SU-DHL-6 (cell line): ENCODE data around the gene KLF3.

Experiments used
- H2AFZ ChIP-seq: fragments of 200-600 bp; sonication (generic); 2 replicates; pipeline ENCODE4 v1.6.1; 2014; ENCODE audit warnings: low read depth, mild to moderate bottlenecking, moderate library complexity, mixed read lengths, antibody characterized with exemption, low read length; ENCODE audit not compliant: severe bottlenecking
- H3F3A ChIP-seq: fragments of 200-600 bp; shearing (Covaris generic); 2 replicates; pipeline ENCODE4 v1.6.0; 2016; ENCODE audit warnings: antibody characterized with exemption, mild to moderate bottlenecking; ENCODE audit not compliant: insufficient read depth
- H3K27ac ChIP-seq: fragments of 200-600 bp; sonication (generic); 2 replicates; pipeline ENCODE4 v1.5.1; 2016; ENCODE audit warnings: low read depth, mild to moderate bottlenecking, low read length, moderate library complexity, mixed read lengths
- H3K27me3 ChIP-seq: fragments of 200-600 bp; sonication (generic), shearing (Covaris generic); 2 replicates; pipeline ENCODE4 v1.6.0; 2014; ENCODE audit warnings: mild to moderate bottlenecking, low read length
- H3K36me3 ChIP-seq: fragments of 200-600 bp; sonication (generic); 2 replicates; pipeline ENCODE4 v1.6.1; 2014; ENCODE audit warnings: mild to moderate bottlenecking, low read length, mixed read lengths
- H3K4me2 ChIP-seq: fragments of 300-600, 200-600 bp; shearing (Covaris generic), sonication (generic); 2 replicates; pipeline ENCODE4 v1.6.0; 2014; ENCODE audit warnings: low read length, low read depth, mild to moderate bottlenecking; ENCODE audit not compliant: poor library complexity, severe bottlenecking
- H3K4me3 ChIP-seq: fragments of 200-600 bp; sonication (generic); 2 replicates; pipeline ENCODE4 v1.5.1; 2014; ENCODE audit warnings: antibody characterized with exemption, low read length, mild to moderate bottlenecking, mixed read lengths; ENCODE audit not compliant: insufficient read depth, poor library complexity, severe bottlenecking
- H3K79me2 ChIP-seq: fragments of 200-600 bp; sonication (generic); 2 replicates; pipeline ENCODE4 v1.6.1; 2014; ENCODE audit warnings: mild to moderate bottlenecking, low read length, moderate library complexity; ENCODE audit not compliant: insufficient read depth
- H3K9ac ChIP-seq: fragments of 200-600 bp; sonication (generic); 2 replicates; pipeline ENCODE4 v1.7.0; 2014; ENCODE audit warnings: mild to moderate bottlenecking, low read length
- H3K9me2 ChIP-seq: fragments of 200-600 bp; sonication (generic); replicated peaks from 2 replicates; pipeline ENCODE4 v1.6.1; 2014; ENCODE audit warnings: low read length; ENCODE audit not compliant: insufficient read depth
- H3K9me3 ChIP-seq: fragments of 200-600 bp; sonication (generic); 2 replicates; pipeline ENCODE4 v1.6.1; 2014; ENCODE audit warnings: low read length, mixed read lengths; ENCODE audit not compliant: insufficient read depth
- H4K20me1 ChIP-seq: fragments of 200-600 bp; sonication (generic); 2 replicates; pipeline ENCODE4 v1.6.1; 2014; ENCODE audit warnings: low read depth, mild to moderate bottlenecking, antibody characterized with exemption, low read length, moderate library complexity, mixed read lengths
- EZH2phosphoT487 ChIP-seq: fragments of 200-600 bp; sonication (generic), shearing (Covaris generic); conservative IDR thresholded peaks from 2 replicates; pipeline ENCODE4 v1.6.1; 2018; ENCODE audit warnings: mild to moderate bottlenecking, antibody characterized with exemption, low read length, moderate library complexity, mixed read lengths
- TF ChIP-seq, protein P1 (sequence below): fragments of 200-600 bp; sonication (generic); IDR thresholded peaks from one replicate; pipeline ENCODE4 v1.5.1; 2017; ENCODE audit warnings: antibody characterized with exemption, mild to moderate bottlenecking, low read length, moderate library complexity; ENCODE audit not compliant: insufficient read depth, poor library complexity, severe bottlenecking

The KLF3 gene

DNA sequence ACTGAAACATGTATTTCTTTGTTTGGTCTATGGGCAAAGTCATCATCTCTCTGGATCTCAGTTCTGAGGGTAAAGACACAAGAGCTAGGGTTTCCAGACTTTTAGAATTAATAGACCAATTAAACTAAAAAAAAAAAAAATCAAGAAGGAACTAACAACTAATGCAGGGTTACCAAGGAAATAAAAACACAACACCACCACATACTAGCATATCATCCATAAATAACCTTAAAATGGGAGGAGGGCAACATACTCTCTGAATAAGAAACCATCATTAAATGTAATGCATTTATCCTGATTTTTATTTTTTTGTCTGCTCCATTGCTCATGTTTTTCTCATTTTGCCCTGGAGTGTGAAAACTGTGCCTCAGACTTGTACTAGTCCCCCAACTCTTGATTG lies 33.5 kb upstream of the KLF3 start:
- Histone ChIP-seq H2AFZ (no peak overlapping the region), H3K9me2 (no peaks in the 10 kb centered on the region), H3K4me3 (no peak overlapping the region), H3K9me3 (no peaks in the 10 kb centered on the region), H4K20me1 (no peaks in the 10 kb centered on the region), H3K4me2 (no peak overlapping the region), H3K9ac (no peak overlapping the region), H3K27ac (no peak overlapping the region), H3F3A (no peaks in the 10 kb centered on the region), H3K79me2 (no peaks in the 10 kb centered on the region), H3K27me3 (no peaks in the 10 kb centered on the region), H3K36me3 (no peaks in the 10 kb centered on the region)
- no peak for TF ChIP-seq EZH2phosphoT487
- TF ChIP-seq, protein P1, sequence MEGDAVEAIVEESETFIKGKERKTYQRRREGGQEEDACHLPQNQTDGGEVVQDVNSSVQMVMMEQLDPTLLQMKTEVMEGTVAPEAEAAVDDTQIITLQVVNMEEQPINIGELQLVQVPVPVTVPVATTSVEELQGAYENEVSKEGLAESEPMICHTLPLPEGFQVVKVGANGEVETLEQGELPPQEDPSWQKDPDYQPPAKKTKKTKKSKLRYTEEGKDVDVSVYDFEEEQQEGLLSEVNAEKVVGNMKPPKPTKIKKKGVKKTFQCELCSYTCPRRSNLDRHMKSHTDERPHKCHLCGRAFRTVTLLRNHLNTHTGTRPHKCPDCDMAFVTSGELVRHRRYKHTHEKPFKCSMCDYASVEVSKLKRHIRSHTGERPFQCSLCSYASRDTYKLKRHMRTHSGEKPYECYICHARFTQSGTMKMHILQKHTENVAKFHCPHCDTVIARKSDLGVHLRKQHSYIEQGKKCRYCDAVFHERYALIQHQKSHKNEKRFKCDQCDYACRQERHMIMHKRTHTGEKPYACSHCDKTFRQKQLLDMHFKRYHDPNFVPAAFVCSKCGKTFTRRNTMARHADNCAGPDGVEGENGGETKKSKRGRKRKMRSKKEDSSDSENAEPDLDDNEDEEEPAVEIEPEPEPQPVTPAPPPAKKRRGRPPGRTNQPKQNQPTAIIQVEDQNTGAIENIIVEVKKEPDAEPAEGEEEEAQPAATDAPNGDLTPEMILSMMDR: no peak

DNA sequence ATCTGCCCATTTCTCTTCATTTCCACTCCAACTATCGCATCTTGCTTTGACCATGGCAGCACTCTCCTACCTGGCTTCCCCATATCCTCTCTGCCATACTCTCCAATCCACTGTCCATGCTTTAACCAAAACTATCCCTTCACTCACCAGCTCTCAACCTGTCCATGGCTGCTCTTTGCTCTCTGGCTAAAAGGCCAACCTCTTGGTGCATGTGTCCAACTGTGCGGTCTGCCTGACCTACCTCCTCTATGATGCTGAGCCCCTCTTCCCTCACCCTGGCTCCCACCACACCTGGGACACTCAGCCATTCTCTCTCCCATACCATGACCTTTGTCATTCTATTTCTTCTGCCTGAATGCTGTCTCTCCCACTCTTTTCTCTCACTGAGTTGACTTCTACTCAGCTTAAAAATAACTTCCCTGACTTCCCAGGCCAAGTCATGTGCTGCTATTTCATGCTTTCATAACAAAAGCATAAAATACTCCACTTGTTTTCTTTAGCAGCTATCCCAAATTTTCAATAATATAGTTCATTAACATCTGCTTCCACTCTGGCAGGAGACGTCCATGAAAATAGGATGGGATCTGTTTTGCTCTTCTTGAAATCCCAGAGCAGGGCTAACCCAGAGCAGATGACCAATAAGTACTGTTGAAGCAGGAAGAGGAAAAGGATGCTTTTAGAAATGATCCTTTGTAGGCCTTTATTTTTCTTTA lies 29.8 kb upstream of the KLF3 start:
- no peaks in the 10 kb centered on the region for H3F3A ChIP-seq
- no peaks in the 10 kb centered on the region for H3K36me3 ChIP-seq
- H3K27me3 ChIP-seq: 0 out of 2 replicates have a peak, but pooled peaks cover 5% of the 10 kb centered on the region
- H3K9ac ChIP-seq: no peak overlapping the region
- no peak overlapping the region for H3K27ac ChIP-seq
- H2AFZ ChIP-seq: no peak overlapping the region
- H3K9me3 ChIP-seq: no peaks in the 10 kb centered on the region
- no peak for TF ChIP-seq EZH2phosphoT487
- TF ChIP-seq, protein P1: no peak
- H4K20me1 ChIP-seq: no peaks in the 10 kb centered on the region
- no peaks in the 10 kb centered on the region for H3K79me2 ChIP-seq
- H3K4me2 ChIP-seq: no peak overlapping the region
- H3K4me3 ChIP-seq: no peak overlapping the region
- H3K9me2 ChIP-seq: no peaks in the 10 kb centered on the region

DNA sequence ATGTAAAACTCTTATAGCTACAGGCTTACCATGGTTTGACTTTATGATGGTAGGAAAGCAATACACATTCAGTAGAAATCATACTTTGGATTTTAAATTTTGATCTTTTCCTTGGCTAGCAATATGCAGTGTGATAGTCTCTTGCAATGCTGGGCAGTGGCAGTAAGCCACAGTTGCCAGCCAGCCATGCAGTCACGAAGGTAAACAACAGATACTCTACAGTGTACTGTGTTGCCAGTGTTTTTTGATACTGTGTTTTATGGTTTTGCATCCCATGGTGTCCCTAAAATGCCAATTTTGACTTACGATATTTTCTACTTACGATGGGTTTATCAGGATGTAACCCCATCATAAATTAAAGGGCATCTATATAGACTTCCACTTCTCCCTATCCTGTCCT lies 24.8 kb upstream of the KLF3 start:
- H3K4me3 ChIP-seq: no peak overlapping the region
- no peak overlapping the region for H3K4me2 ChIP-seq
- H4K20me1 ChIP-seq: no peaks in the 10 kb centered on the region
- H3K9me3 ChIP-seq: no peaks in the 10 kb centered on the region
- no peak overlapping the region for H3K9ac ChIP-seq
- no peaks in the 10 kb centered on the region for H3K79me2 ChIP-seq
- H3K36me3 ChIP-seq: no peaks in the 10 kb centered on the region
- H3K27ac ChIP-seq: no peak overlapping the region
- 0 out of 2 replicates have a peak, but pooled peaks cover 5% of the 10 kb centered on the region for H3K27me3 ChIP-seq
- TF ChIP-seq, protein P1: no peak
- no peak for TF ChIP-seq EZH2phosphoT487
- H3K9me2 ChIP-seq: no peaks in the 10 kb centered on the region
- no peaks in the 10 kb centered on the region for H3F3A ChIP-seq
- H2AFZ ChIP-seq: no peak overlapping the region
